ENCODE data around the gene SS18. TPM values are rescaled to one million over a fixed set of nuclear protein-coding genes. Genes with fewer than 3 reads are reported as not detected.

Gene SS18
- total and polyA plus RNA-seq, 2 of the 13 experiments (the other 11 are each of a cell fraction or from before 2014, with no cell fraction given), result 49.2 to 82.7 TPM

- TF ChIP-seq NFIC (IDR thresholded peaks at IDR 0.05; ENCODE audit: low read length) (no peak), PATZ1 (CRISPR knock-in tag; IDR thresholded peaks at IDR 0.05) (no peak; the same call in 1 of the 2 replicates), CBX1 (IDR thresholded peaks at IDR 0.05; ENCODE audit: low read depth) (no peak), ZNF761 (CRISPR knock-in tag; conservative IDR thresholded peaks at IDR 0.05) (no peak), GPN1 (CRISPR knock-in tag; IDR thresholded peaks at IDR 0.05; ENCODE audit: borderline replicate concordance) (no peak), YY1 (IDR thresholded peaks at IDR 0.05; ENCODE audit: insufficient read depth, insufficient replicate concordance, low read depth, low read length) (no peak), ZMYM2 (CRISPR knock-in tag; IDR thresholded peaks at IDR 0.05) (peak; percentile 25; the same call in 1 of the 2 replicates), ZNF232 (CRISPR knock-in tag; IDR thresholded peaks at IDR 0.05; ENCODE audit: borderline replicate concordance) (0 out of 2 replicates have a peak, but pooled peaks have one; percentile 34), NCOA5 (CRISPR knock-in tag; IDR thresholded peaks at IDR 0.05) (no peak), DNMT1 (CRISPR knock-in tag; IDR thresholded peaks at IDR 0.05) (no peak), POLR2A (IDR thresholded peaks at IDR 0.05; ENCODE audit: insufficient read depth in 1 of 2, low read depth in 2 of 2, low read length in 2 of 2) (no peak; a peak in 1 of 4 replicates), HMG20A (CRISPR knock-in tag; IDR thresholded peaks at IDR 0.05; ENCODE audit: borderline replicate concordance) (no peak), IRF2 (CRISPR knock-in tag; IDR thresholded peaks at IDR 0.05) (no peak), AKAP8 (CRISPR knock-in tag; IDR thresholded peaks at IDR 0.05) (no peak), RAD51 (IDR thresholded peaks at IDR 0.05; ENCODE audit: borderline replicate concordance) (no peak), ZEB1 (IDR thresholded peaks at IDR 0.05; ENCODE audit: insufficient replicate concordance, low read depth) (no peak), LRRFIP1 (CRISPR knock-in tag; conservative IDR thresholded peaks at IDR 0.05) (no peak)
- TF ChIP-seq, protein P1, sequence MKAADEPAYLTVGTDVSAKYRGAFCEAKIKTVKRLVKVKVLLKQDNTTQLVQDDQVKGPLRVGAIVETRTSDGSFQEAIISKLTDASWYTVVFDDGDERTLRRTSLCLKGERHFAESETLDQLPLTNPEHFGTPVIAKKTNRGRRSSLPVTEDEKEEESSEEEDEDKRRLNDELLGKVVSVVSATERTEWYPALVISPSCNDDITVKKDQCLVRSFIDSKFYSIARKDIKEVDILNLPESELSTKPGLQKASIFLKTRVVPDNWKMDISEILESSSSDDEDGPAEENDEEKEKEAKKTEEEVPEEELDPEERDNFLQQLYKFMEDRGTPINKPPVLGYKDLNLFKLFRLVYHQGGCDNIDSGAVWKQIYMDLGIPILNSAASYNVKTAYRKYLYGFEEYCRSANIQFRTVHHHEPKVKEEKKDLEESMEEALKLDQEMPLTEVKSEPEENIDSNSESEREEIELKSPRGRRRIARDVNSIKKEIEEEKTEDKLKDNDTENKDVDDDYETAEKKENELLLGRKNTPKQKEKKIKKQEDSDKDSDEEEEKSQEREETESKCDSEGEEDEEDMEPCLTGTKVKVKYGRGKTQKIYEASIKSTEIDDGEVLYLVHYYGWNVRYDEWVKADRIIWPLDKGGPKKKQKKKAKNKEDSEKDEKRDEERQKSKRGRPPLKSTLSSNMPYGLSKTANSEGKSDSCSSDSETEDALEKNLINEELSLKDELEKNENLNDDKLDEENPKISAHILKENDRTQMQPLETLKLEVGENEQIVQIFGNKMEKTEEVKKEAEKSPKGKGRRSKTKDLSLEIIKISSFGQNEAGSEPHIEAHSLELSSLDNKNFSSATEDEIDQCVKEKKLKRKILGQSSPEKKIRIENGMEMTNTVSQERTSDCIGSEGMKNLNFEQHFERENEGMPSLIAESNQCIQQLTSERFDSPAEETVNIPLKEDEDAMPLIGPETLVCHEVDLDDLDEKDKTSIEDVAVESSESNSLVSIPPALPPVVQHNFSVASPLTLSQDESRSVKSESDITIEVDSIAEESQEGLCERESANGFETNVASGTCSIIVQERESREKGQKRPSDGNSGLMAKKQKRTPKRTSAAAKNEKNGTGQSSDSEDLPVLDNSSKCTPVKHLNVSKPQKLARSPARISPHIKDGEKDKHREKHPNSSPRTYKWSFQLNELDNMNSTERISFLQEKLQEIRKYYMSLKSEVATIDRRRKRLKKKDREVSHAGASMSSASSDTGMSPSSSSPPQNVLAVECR (CRISPR knock-in tag; IDR thresholded peaks at IDR 0.05; ENCODE audit: borderline replicate concordance), result no peak; the same call in 1 of the 2 replicates
- TF ChIP-seq, protein P2, sequence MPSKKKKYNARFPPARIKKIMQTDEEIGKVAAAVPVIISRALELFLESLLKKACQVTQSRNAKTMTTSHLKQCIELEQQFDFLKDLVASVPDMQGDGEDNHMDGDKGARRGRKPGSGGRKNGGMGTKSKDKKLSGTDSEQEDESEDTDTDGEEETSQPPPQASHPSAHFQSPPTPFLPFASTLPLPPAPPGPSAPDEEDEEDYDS (CRISPR knock-in tag; IDR thresholded peaks at IDR 0.05), result 0 out of 2 replicates have a peak, but pooled peaks have one; percentile 6
- TF ChIP-seq, protein P3, sequence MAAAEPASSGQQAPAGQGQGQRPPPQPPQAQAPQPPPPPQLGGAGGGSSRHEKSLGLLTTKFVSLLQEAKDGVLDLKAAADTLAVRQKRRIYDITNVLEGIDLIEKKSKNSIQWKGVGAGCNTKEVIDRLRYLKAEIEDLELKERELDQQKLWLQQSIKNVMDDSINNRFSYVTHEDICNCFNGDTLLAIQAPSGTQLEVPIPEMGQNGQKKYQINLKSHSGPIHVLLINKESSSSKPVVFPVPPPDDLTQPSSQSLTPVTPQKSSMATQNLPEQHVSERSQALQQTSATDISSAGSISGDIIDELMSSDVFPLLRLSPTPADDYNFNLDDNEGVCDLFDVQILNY (CRISPR knock-in tag; conservative IDR thresholded peaks at IDR 0.05), result no peak; the same call in 1 of the 2 replicates
- TF ChIP-seq, protein P4, sequence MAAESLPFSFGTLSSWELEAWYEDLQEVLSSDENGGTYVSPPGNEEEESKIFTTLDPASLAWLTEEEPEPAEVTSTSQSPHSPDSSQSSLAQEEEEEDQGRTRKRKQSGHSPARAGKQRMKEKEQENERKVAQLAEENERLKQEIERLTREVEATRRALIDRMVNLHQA (CRISPR knock-in tag; IDR thresholded peaks at IDR 0.05), result no peak
These were observed 726 bp upstream of the SS18 start (continued) for GRCh38 chr18:26091047-26091630.

All from HepG2 (cell line).